ENCODE results near the gene CCDC97.
"Not testable (repeated sequence)": the region's sequence is repeated elsewhere in the genome, so short reads cannot be mapped to it uniquely, and the experiment has no call there.

Gene CCDC97

DNA sequence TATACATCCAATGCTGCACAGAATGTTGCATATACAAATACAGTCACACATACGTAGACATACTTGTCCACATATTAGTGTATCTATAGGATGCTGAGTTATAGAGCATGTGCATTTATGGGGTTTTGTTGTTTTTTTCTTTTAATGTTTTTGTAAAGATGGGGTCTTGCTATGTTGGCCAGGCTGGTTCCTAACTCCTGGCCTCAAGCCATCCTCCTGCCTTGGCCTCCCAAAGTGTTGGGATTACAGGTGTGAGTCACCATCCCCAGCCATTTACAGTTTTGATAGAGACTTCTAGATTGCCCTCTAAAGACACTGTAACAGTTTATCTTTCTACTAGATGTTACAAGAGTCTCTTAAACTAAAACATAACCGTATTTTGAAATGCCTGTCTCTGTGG, 31.5 kb upstream of the CCDC97 start:
- no peak for DNase-seq (ENCODE audit: low spot score in 2 of 2)
- H3K4me1 ChIP-seq, result no peaks in the 10 kb centered on the region
- in situ Hi-C loops (cut with MboI; ENCODE audit: low sequenced_read_pairs), result no loop called here
- no peaks in the 10 kb centered on the region for H3K9me3 ChIP-seq
- H3K36me3 ChIP-seq (replicated peaks), result peaks cover 97% of the 10 kb centered on the region
- H3K27me3 ChIP-seq (ENCODE audit: low read depth), result no peaks in the 10 kb centered on the region
- no peak overlapping the region for H3K4me3 ChIP-seq

DNA sequence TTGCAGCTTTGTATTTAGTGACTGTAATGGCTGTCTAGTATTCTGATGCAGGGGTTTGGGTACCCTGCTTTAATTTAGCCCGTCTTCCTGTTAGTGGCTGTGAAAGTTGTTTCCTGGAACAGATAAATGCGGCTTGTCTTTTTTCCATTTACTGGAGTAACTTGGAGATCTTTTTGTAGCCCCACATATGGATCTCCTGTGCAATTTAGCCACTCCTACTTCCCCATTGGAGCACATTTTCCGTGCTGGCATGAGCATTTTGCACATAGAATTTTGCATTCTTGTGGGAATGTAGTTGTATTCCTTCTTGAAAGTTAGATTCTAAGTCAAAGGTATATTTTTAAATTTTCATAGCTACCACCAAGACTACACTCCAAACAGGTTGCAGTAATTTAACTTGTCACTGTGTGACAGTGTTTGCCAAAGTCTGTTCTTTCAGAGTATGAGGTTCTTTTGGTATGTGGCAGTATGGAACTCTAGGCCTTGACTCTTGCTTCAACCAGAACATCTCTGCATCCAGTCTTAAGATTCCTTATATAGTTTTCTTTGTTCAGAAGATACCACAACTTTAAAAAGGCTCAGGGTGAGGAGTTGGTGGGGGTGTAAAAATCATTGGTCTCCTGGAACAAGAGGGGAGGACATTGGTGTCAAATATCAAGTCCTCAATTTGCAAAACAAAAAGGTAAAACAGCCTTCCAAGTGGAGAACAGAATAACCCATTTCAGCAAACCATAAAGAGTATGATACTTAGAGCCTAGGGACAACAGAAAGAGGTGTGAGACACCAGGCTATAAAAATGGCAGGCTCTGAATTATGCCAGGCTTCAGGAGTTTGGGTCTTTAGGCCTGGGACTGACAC, 21.1 kb upstream of the CCDC97 start:
- in situ Hi-C loops (cut with MboI; ENCODE audit: low sequenced_read_pairs), result no loop called here
- H3K4me3 ChIP-seq, result no peak overlapping the region
- no peaks in the 10 kb centered on the region for H3K27me3 ChIP-seq (ENCODE audit: low read depth)
- H3K9me3 ChIP-seq, result no peaks in the 10 kb centered on the region
- H3K36me3 ChIP-seq (replicated peaks), result peaks cover 82% of the 10 kb centered on the region
- peaks cover 15% of the 10 kb centered on the region for H3K4me1 ChIP-seq
- DNase-seq (ENCODE audit: low spot score in 2 of 2), result peak; percentile 62 to 98

DNA sequence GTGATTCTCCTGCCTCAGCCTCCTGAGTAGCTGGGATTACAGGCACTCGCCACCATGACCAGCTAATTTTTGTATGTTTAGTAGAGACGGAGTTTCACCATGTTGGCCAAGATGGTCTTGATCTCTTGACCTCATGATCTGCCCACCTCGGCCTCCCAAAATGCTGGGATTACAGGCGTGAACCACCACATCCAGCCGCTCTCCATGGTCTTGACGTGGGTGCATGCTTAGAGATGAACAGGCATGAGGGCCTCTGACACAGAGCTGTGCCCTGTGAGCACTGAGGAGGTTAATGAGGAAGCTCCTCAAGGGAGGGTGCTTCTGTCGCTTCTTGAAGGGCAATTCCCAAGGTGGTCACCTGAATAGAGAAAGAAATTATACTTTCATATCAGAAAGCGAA, 20.2 kb upstream of the CCDC97 start:
- H3K4me3 ChIP-seq; H3K9me3 ChIP-seq; DNase-seq (ENCODE audit: low spot score in 2 of 2); H3K27me3 ChIP-seq (ENCODE audit: low read depth); in situ Hi-C loops (cut with MboI; ENCODE audit: low sequenced_read_pairs): not testable (repeated sequence)
- peaks cover 83% of the 10 kb centered on the region for H3K36me3 ChIP-seq (replicated peaks)
- peaks cover 15% of the 10 kb centered on the region for H3K4me1 ChIP-seq

DNA sequence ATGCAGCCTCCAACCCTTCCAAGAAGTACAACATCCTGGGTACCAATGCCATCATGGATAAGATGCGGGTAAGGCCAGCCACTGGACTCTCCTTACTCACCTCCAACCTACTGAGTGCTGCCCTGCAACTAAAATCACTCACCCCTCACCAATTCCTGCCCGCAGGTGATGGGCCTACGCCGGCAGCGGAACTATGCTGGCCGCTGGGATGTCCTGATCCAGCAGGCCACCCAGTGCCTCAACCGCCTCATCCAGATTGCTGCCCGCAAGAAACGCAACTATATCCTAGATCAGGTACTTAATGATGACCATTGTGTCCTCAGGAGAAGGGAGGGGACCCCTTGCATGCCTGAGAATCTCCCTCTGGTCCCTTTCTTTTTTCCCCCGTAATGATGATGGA, 15.6 kb upstream of the CCDC97 start:
- in situ Hi-C loops (cut with MboI; ENCODE audit: low sequenced_read_pairs), result no loop called here
- H3K36me3 ChIP-seq (replicated peaks), result peaks cover 100% of the 10 kb centered on the region

DNA sequence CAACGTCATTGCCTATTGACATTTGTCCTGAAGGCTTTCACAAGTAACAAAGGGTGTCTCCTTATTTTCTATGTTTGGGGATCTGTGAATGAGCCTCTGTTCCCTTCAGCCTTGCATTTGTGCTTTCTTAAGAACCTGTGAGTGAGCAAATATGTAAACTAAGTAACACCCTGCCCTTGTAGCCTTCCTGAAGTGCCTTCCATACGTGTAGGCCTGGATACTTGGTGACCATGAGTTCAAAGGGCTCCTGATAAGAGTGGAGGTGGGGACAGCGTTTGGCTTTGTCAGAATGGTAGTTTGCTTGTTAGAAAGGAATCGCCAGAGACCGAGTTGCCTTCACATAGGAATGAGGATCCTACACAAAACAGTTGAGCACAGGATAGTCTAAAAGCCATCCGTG, 14.5 kb upstream of the CCDC97 start:
- in situ Hi-C loops (cut with MboI; ENCODE audit: low sequenced_read_pairs), result no loop called here
- Histone ChIP-seq H3K9me3 (no peaks in the 10 kb centered on the region), H3K4me1 (no peaks in the 10 kb centered on the region), H3K36me3 (replicated peaks) (peaks cover 100% of the 10 kb centered on the region), H3K27me3 (ENCODE audit: low read depth) (no peaks in the 10 kb centered on the region), H3K4me3 (no peak overlapping the region)
- DNase-seq (ENCODE audit: low spot score in 2 of 2), result no peak

More for the DNA sequence above, 15.6 kb upstream of the CCDC97 start:
- H3K27me3 ChIP-seq (ENCODE audit: low read depth), result no peaks in the 10 kb centered on the region
- no peak overlapping the region for H3K4me3 ChIP-seq
- H3K9me3 ChIP-seq, result no peaks in the 10 kb centered on the region
- DNase-seq (ENCODE audit: low spot score in 2 of 2), result no peak
- peaks cover 6% of the 10 kb centered on the region for H3K4me1 ChIP-seq

DNA sequence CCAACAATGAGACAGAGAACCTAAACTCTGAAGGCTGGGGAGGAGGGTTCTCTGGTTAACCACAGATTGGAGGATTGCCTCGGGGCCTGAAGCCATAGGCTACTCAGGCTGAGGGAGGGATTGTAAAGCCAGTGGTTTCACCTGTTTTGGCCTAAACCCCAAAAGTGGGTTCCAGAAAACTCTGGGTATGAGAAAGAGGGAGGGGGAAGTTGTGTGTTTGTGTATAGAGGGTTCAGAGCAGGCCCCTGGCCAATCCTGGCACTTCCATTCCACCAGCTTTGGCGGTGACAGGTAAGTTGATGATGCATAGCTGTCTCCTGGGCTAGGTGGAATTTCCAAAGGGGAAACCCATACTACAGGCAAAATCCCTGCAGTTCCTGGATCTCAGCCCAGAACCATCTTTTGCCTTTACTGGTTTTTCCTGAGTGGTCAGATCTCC, 13.5 kb upstream of the CCDC97 start:
- Histone ChIP-seq H3K27me3 (ENCODE audit: low read depth) (no peaks in the 10 kb centered on the region), H3K36me3 (replicated peaks) (peaks cover 100% of the 10 kb centered on the region), H3K4me3 (no peak overlapping the region), H3K4me1 (no peaks in the 10 kb centered on the region), H3K9me3 (no peaks in the 10 kb centered on the region)
- in situ Hi-C loops (cut with MboI; ENCODE audit: low sequenced_read_pairs), result no loop called here
- DNase-seq (ENCODE audit: low spot score in 2 of 2), result no peak

DNA sequence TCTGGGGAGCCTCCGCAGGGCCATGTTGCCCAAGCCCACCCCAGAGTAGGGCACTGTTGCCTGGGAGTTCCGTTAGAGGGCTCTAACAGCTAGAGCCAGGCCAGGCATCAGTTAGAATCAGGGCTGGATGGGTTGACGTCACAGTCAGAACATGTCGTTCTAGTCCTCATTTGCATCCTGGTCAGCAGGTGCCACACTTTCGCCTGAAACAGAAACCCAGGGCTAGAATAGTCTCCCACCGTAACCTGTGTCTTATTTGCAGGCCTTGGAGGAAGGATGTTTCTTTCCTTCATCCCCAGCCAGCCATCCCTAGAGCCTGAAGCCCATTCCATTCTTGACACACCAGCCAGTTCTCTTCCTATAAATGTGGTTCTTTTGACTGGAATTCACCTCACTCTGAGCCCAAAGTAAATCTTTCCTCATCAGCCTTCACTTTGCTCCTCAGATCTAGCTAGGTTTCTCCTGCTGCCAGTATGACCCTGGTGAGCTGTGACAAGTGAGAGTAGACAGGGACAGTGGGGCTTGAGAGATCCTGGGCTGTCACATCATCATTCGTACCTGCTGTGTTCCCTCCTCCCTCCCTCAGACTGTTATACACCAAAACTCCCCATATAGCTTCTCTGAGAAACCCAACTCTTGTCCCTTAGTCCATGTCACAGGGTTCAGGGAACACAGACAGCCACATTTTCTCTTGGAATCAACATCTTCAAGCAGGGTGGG, 12.2 kb upstream of the CCDC97 start:
- Histone ChIP-seq H3K36me3 (replicated peaks) (peaks cover 100% of the 10 kb centered on the region), H3K27me3 (ENCODE audit: low read depth) (no peaks in the 10 kb centered on the region), H3K4me3 (no peak overlapping the region), H3K9me3 (no peaks in the 10 kb centered on the region), H3K4me1 (no peaks in the 10 kb centered on the region)
- no peak for DNase-seq (ENCODE audit: low spot score in 2 of 2)
- in situ Hi-C loops (cut with MboI; ENCODE audit: low sequenced_read_pairs), result no loop called here

DNA sequence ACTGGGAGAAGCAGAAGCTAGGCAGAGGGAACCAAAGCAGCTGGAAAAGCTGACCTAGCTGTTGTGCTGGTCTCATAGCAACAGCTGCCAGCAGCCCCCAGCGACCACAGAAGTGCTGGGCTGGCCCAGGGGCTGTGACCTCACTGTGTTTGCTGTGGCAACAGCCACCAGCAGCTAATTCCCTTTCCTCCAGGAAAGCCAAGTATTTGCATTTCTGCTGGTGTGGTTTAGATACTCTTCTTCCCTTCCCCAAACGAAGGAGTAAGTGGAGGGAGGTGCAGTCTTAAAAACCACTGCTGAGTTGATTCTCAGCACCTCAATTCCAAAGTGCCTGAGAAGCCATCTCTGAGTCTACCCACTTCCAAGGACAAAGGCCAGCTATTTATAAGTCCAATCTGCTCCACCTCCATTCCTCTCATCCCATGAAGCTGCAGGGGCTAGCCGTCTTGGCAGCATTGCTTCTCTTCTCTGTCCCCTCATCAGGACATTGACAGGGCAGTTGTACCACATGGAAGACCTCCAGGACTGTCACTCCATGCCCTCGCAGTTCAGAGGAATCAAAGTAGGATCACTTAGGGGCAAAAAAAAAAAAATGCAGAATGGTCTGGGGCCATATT, 11.5 kb upstream of the CCDC97 start:
- no peak for DNase-seq (ENCODE audit: low spot score in 2 of 2)
- H3K9me3 ChIP-seq, result no peaks in the 10 kb centered on the region
- H3K4me1 ChIP-seq, result no peaks in the 10 kb centered on the region
- H3K27me3 ChIP-seq (ENCODE audit: low read depth), result no peaks in the 10 kb centered on the region
- H3K36me3 ChIP-seq (replicated peaks), result peaks cover 100% of the 10 kb centered on the region
- H3K4me3 ChIP-seq, result no peak overlapping the region
- in situ Hi-C loops (cut with MboI; ENCODE audit: low sequenced_read_pairs), result no loop called here

DNA sequence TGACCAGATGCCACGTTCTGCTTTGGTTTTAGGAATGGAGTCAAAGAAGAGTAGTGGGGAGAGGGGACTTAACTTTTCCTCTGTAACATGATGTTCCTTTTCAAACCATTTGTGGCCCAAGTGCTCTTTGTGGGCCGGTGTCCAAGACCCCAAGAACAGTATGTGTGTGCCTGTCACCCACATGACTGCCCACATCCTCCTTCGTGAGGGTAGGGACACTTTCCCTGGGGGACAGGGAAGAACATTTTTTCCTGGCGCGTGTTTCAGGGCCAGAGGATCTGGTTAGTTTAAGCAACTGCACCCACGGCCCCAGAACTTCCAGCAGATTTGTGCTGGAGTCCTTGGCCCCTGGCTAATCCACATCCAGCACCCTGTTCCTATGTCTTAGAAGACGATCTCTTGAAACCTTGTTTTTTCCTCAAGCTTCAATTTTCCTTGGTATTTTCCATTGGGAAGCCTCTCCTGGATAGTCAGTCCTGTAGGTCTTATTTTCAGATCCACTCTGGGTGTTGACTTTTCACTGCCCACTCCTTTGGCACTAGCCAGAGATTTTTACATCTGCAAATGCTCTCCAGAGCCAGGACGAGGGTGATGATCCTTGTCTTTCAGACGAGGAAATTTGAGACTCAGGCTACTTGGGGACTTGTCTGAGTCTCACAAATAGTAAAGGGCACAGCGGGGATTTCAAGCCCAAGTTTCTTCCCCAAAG, 10.8 kb upstream of the CCDC97 start:
- peaks cover 100% of the 10 kb centered on the region for H3K36me3 ChIP-seq (replicated peaks)
- H3K4me3 ChIP-seq, result no peak overlapping the region
- DNase-seq (ENCODE audit: low spot score in 2 of 2), result no peak

DNA sequence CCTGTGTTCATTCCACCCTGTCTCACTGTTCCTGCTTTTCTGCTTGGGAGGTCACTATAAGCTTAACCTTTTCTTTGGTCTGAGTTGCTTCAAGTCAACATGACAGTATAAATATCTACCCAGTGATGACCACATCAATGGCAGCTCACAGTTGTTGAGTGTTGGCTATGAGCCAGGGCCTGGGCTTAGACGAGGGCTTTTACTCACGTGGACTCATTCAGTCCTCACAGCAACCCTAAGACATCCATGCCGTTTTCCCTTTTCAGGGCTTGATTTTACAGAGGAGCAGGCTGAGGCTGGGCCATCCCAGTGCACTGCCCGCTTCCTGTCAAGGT, 10.2 kb upstream of the CCDC97 start:
- Histone ChIP-seq H3K4me1 (no peaks in the 10 kb centered on the region), H3K9me3 (no peaks in the 10 kb centered on the region), H3K4me3 (no peak overlapping the region), H3K36me3 (replicated peaks) (peaks cover 100% of the 10 kb centered on the region), H3K27me3 (ENCODE audit: low read depth) (no peaks in the 10 kb centered on the region)
- no peak for DNase-seq (ENCODE audit: low spot score in 2 of 2)
- in situ Hi-C loops (cut with MboI; ENCODE audit: low sequenced_read_pairs), result no loop called here

More for the DNA sequence above, 10.8 kb upstream of the CCDC97 start:
- in situ Hi-C loops (cut with MboI; ENCODE audit: low sequenced_read_pairs), result no loop called here
- Histone ChIP-seq H3K27me3 (ENCODE audit: low read depth) (no peaks in the 10 kb centered on the region), H3K4me1 (no peaks in the 10 kb centered on the region), H3K9me3 (no peaks in the 10 kb centered on the region)

DNA sequence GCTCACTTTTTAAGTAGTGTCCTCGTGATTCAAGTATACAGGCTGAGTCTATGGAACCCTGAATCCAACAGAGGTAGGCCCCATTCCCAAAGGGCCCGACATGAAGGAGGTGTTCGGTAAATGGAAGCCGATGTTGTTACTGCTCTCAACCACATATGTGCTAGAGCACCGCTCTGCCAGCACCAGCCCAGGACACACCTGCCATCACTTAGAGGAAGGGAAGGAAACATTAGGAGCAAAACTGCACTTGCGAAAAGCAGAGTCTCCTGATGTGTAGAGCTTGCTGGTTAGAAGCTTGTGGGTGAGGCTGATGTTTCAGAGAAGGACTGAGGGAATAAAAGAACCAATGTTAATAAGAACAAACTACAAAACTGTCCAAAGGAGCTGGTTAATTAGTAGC, 9.4 kb upstream of the CCDC97 start:
- Histone ChIP-seq H3K4me3 (no peak overlapping the region), H3K4me1 (no peaks in the 10 kb centered on the region), H3K27me3 (ENCODE audit: low read depth) (no peaks in the 10 kb centered on the region), H3K9me3 (no peaks in the 10 kb centered on the region), H3K36me3 (replicated peaks) (peaks cover 100% of the 10 kb centered on the region)
- no peak for DNase-seq (ENCODE audit: low spot score in 2 of 2)
- in situ Hi-C loops (cut with MboI; ENCODE audit: low sequenced_read_pairs), result no loop called here

DNA sequence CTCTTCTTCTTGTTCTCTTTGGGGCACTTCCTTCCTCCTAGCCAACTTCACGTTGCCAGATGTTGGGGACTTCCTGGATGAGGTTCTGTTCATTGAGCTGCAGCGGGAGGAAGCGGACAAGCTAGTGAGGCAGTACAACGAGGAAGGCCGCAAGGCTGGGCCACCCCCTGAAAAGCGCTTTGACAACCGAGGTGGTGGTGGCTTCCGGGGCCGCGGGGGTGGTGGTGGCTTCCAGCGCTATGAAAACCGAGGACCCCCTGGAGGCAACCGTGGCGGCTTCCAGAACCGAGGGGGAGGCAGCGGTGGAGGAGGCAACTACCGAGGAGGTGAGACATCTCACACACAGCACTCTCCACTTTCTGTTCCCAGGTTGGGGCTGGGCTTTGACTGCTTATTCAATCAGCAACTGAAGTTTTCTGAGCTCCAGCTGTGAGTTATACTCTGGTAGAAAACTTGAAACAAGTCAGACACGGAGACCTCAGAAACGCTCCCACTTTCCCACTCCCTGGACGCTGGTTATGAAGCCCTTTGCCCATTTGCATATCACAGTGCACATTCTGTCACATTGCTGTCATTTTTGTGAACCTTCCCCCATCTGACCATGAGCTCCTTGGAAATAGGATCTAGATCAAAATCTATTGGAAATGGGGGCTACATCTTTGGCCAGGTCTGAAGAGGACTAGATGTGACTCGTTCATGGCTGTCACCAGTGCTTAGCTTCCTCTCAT, 7.2 kb upstream of the CCDC97 start:
- in situ Hi-C loops (cut with MboI; ENCODE audit: low sequenced_read_pairs), result no loop called here
- no peak for DNase-seq (ENCODE audit: low spot score in 2 of 2)
- Histone ChIP-seq H3K36me3 (replicated peaks) (peaks cover 97% of the 10 kb centered on the region), H3K27me3 (ENCODE audit: low read depth) (no peaks in the 10 kb centered on the region), H3K9me3 (no peaks in the 10 kb centered on the region), H3K4me1 (no peaks in the 10 kb centered on the region), H3K4me3 (no peak overlapping the region)

DNA sequence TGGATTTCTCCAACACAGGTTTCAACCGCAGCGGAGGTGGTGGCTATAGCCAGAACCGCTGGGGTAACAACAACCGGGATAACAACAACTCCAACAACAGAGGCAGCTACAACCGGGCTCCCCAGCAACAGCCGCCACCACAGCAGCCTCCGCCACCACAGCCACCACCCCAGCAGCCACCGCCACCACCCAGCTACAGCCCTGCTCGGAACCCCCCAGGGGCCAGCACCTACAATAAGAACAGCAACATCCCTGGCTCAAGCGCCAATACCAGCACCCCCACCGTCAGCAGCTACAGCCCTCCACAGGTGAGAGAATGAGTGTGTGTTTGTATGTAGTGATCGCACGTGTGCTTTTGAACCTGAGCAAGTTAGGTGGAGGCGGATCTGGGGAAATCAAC, 6.0 kb upstream of the CCDC97 start:
- Histone ChIP-seq H3K36me3 (replicated peaks) (peaks cover 89% of the 10 kb centered on the region), H3K4me3 (no peak overlapping the region), H3K9me3 (no peaks in the 10 kb centered on the region), H3K27me3 (ENCODE audit: low read depth) (no peaks in the 10 kb centered on the region), H3K4me1 (peaks cover 6% of the 10 kb centered on the region)
- DNase-seq (ENCODE audit: low spot score in 2 of 2), result no peak
- in situ Hi-C loops (cut with MboI; ENCODE audit: low sequenced_read_pairs), result no loop called here

Data from HAP-1 (cell line).